GM21529 (cell line): ENCODE measurements around the gene TRIM74.
"Not testable (repeated sequence)": the region's sequence is repeated elsewhere in the genome, so short reads cannot be mapped to it uniquely, and the experiment has no call there.

Experiments used
- ATAC-seq: cut with Tn5 transposase; IDR thresholded peaks from one replicate; pipeline ENCODE4 v1.9.1; 2021; ENCODE audit not compliant: unreplicated experiment

TRIM74 gene

GRCh38 chr7:72913750-72914149 lies 55.5 kb downstream of the TRIM74 start:
- ATAC-seq = not testable (repeated sequence)

GRCh38 chr7:72911395-72911794 lies 57.9 kb downstream of the TRIM74 start:
- ATAC-seq = not testable (repeated sequence)
